Cerebellar cortex (tissue), 1 donor: ENCODE results near the gene EPB41L3.

ENCODE experiments used
- DNase-seq: peaks from one replicate; pipeline ENCODE4 v3.0.0-alpha.2; 2015; ENCODE audit warnings: low spot score

Gene EPB41L3

DNA sequence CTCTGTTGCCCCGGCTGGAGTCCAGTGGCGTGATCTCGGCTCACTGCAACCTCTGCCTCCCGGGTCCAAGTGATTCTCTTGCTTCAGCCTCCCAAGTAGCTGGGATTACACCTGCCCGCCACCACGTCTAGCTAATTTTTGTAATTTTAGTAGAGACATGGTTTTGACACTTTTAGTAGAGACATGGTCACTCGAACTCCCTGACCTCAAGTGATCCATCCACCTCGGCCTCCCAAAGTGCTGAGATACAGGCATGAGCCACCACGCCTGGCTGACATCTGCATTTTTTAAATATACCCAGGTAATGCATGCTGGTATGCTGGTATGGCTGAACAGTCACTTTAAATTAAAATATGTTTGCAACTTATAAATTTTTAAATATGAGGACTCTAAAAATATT lies 91.9 kb downstream of the EPB41L3 start:
- no peak for DNase-seq

DNA sequence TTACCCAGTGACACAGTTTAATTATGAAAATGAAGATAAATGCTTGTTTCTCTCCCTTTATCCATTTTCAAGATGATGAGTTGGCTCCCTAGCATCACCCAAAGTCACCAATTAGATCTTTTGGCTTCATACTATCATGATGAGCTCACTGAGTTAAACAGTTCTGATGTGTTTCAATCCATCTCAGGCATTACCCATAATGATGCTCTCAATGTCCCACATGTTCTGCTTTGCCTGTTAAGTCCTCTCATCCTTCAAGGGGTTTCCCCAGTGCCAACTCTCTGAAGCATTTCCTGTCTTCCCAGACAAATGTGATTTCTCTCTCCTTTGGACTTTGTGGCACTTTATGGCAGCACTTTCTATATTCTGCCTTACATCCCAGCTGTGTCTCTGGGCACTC lies 92.6 kb downstream of the EPB41L3 start:
- no peak for DNase-seq

DNA sequence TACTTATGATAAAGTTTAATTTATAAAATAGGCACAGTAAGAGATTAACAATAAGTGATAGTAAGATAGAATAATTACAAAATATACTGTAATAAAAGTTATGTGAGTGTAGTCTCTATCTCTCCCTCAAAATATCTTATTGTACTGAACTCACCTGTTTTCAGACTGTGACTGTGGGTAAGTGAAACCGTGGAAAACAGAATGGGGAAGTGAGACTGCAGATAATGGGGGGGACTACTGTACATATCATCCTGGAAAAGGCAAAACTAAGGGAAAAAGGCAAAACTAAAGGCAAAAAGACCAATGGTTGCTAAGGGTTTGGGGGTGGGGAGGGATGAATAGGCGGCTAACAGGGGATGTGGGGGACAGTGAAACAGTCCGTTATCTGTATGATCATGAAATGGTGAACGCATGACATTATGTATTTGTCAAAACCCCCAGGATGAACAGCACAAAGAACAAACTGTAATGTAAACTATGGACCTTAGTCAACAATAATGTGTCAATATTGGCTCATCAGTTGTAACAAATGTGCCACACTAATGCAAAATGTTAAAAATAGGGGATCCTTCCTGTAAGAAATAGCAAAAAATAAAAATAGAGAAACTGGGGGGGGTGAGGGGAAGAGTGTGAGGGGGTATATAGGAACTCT lies 93.8 kb downstream of the EPB41L3 start:
- no peak for DNase-seq

DNA sequence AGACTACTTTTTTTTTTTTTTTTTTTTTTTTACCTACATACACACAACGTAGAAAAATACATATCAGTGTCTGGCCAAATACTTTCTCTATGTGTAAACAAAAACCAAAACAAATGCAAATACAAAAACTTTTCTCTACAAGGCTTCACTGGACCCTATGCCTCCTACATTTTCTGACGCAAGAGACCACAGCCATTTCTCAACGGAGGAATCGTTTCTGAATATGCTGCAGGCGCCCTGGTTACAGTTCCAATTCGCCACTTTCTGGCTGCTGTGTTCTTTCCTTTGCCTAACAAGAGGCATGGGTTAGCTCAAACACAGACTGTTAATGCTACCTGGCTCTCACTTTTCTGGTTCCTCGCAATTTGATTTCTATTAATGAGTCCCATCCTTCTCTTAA lies 96.4 kb downstream of the EPB41L3 start:
- DNase-seq, result no peak

DNA sequence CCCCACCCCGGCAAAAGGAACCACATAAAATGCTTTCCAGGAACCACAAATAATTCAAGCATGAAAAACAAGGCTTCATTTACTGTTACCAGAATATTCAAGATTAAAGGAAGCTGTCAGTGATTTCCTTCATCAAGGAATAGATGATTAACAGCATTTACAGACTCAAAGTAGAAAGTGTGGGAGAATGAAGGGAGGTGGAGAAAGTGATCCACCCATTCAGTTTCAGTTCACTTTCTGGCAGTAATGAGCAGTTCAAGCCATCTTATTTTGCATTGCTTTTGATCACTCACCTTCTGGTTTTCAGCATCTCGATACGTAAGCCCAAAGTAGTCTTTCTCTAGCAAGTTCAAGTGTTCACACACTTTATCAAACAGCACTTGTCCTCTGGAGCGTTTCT lies 99.0 kb downstream of the EPB41L3 start:
- DNase-seq, result no peak

DNA sequence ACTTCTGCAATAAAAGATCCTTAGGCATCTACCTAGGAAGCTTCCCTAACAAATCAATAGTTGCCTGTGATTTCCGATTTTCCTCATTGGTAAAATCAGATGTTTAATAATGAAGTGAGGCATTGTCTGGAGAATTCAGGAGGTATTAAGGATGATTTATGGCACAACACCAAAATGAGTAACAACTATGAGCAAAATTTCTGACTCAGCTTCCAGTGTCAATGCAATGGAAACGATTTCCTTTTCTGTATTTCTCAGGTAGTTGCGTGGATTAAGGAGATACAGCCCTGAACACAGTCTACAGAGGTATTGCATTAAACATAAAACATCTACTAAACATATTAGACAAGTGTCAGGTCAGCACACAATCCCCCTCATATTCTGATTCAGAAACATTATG lies 99.5 kb downstream of the EPB41L3 start:
- DNase-seq, result no peak

DNA sequence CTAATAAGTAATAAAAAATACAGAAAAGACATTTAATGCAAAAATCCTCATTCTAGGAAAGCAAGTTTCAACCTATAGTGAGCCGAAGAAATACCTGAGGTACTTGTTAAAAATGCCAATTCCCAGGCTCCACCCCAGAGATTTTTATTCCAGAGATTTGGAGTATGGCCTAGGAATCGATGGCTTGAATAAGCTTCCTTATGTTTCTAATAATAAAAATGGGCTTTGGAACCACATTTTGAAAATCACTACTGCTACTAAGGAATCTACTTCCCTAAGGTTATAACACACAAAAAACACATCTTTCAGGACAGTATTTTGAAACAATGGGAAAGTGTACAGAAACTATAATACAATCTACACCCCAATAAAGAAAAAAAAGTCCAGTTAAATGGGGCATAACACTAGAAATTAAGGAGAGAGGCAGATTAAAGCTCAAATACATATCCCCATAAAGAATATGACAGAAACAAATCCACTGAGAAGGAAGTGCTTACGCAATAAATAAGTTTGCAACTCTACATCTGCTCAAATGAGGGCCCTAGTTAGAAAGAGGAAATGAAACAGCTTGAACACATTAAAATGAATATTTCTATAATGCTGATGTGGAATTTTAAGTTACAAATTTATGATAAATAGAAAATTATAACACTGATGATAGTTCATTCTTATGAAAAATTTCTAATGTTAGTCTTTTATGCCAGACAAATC lies 103.7 kb downstream of the EPB41L3 start:
- no peak for DNase-seq

DNA sequence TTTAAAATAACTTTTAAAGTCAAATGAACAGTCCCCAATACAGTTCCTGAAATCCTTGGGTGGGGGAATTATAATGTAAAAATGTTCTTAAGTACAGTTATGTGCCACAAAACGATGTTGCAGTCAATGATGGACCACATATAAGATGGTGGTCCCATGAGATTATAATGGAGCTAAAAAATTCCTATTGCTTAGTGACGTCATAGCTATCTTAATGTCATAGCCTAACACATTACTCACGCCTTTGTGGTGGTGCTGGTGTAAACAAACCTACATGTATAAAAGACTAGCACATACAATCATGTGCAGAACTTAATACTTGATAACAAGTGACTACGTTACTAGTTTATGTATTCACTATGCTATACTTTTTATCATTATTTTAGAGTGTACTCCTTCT lies 109.4 kb downstream of the EPB41L3 start:
- no peak for DNase-seq

DNA sequence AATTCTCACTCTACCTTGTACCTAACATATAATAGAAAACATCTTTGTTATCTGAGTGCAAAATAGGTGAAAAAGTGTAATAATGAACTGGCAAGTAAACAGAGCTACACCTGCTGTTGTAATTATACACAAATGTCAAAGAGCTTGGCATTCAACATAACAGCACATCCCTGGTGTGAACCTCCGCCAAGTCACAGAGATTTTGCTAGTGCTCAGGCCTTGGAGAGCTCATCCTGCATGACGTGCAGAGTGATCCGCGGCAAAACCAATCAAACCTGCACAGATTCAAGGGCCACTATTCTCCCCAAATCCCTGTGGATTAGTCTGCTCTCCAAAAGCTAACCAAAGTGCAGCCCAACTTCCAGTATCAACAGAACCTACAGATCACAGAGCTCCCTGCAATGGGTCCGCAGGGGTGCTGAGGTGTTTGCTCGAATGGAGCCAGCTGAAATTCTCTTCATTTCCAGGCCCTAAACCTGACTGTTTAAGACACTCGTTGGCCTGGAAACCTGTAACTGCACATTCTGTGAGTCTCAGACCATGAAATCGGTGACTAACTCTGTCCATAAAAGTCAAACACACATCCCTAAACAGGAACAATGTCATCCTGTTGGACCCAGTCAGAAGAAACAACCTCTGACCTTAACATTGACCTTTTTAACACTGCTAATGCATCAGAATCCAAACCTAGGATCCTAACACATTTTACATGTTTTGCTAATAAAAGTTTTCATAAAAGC lies 111.8 kb downstream of the EPB41L3 start:
- peak; percentile 95 for DNase-seq

DNA sequence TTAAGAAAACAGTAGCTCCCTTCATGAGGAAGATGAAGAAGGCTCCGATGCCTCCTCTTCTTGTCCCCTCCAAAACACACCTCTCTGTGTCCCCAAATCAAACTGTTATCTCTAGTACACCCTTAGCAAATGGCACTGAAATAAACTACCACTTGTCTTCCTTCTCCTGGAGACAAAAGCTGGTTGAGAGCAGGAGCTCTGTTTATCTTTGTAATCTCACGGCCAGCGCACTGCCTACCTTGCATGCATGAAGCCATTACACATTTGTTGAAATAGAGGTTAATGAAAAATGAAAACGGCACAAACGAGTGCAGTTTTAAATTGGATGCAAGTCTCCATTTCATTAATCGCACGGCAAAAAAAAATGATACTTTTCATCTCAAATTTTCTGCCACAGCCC lies 113.7 kb downstream of the EPB41L3 start:
- no peak for DNase-seq

DNA sequence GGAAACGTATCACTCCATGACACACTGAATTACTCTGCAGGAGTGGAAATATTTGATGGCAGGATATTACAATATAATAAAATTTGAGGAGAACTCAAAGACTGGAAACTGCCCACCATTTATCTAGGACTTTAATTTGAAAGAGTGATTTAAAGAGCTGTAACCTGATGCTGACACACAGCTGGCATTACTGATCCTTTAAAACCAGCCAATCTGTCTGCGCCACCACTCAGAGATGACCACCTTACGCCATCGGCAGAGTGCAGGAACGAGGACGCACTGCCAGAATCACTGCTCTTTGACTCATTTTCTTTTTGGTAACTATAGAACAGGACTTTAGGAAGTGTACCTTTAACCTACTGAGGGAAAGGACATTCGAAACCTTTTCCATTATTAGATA lies 114.1 kb downstream of the EPB41L3 start:
- DNase-seq, result no peak

DNA sequence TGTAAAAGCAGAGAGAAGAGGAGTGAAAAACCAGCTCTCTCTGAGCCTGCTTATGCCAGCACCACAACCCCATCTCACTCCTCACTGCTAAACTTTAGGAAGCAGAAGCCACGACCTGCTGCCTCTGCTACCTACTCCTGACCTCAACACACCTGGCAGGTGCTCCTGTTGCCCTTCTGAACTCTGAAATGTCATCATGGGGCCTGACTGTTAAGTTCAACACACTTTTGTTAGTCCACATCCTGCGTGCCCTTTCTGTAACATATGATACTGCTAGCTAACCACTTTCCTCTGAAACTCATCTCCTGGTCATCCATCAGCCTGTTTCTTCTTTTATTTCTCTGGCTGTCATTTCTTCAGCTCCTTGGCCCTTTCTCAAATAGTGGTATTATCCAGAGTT lies 118.1 kb downstream of the EPB41L3 start:
- no peak for DNase-seq

DNA sequence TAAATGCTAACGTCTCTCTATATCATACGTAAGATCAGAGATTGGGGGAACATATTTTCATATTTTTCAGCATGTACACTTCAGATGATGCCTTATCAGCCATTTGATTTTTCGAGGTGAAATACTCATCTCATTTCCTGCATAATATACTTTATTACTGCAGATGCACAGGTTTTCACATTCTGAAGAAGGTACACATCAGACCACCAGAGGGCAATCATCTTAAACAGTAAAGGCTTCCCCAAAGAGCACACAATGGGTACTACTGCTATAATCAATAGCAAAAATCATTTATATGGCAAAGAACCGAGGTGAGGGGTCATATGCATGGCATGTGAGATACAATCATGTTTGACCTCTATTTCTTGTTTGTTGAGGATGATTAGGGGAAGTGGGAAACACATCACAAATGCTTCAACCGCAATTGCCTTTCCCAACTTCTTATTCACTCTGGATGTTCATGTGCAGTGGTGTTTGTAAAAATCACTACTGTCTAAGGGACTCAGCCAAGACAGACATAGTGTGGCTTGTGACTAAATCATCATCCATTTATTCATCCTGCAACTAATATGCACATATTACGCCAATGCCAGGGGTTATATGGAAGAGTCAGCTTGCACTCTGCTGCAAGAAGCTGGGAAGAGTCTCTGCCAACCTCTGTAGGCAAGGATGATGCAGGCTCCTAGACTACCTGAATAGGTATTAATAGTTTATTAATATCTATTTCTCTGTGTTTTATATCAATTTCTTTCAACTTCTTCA lies 118.7 kb downstream of the EPB41L3 start:
- peak; percentile 71 for DNase-seq

DNA sequence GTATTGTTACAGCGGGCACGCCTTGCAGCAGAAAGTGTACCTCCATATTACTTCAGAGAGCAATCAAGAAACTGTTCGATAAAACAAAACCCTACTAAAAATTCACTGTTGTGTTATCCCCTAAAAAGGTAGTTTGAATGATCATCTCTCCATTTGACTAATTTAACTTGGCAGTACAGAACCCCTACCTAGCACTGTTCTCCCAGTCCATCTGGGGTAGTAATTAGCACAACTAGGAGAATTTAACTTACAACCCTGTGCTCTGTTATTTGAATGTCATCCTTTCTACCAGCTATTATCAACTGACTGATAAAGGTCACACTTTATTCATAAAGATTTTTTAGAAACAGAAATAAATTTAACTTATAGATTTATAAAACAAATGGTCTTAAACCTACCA lies 121.2 kb downstream of the EPB41L3 start:
- DNase-seq, result peak; percentile 84

DNA sequence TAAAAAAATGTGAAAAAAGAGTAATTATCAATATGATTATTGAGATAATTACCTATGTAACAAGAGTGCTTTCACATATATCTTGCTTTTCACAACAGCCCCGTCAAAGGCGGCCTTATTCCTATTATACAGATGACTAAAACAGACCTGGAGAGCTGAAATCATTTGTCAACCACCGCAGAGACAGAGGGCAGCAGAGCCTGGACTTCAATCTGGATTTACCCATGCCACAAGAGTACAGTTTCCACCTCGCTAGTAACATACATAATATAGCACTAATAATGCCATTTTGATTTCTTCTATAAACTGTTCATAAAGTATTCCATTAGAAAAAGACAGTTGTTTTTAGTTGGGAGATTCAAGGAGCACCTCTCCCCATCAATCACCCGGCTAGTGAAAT lies 121.8 kb downstream of the EPB41L3 start:
- peak; percentile 77 for DNase-seq

DNA sequence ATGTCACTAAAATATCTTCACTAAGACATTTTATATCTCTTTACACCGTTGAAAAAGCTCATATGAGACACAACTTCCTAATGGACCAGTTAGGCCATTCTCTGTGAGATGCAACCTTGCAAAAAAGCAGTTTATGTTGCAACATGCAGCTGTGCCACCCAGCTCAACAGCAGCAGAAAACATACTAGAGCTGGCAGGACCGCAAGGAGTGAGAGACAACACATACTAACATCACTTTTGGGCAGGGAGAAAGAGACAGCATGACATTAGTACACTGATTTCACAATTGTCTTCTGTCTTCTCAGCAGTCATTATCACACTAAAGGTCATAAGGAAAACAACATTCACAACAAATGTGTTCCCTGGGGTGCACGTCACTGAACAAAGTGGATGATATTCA lies 122.9 kb downstream of the EPB41L3 start:
- no peak for DNase-seq

DNA sequence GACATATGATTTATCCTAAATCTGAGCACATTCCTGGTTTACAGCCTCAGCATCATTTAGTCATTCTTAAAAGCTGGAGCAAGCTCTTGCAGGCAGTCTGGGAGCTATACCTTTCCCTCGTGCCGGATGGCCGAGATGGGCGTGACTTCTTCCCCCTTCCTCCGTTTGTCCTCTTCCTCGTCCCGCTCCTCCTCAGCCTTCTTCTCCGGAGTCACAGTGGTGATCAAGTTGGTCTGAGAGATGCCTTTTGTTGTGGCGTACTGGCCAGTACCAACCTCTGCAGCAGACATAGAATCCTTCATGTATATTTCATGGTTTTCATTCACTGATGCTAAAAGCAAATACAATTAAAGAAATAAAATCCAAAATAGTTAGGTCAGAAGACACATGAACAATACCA lies 124.2 kb downstream of the EPB41L3 start:
- no peak for DNase-seq

DNA sequence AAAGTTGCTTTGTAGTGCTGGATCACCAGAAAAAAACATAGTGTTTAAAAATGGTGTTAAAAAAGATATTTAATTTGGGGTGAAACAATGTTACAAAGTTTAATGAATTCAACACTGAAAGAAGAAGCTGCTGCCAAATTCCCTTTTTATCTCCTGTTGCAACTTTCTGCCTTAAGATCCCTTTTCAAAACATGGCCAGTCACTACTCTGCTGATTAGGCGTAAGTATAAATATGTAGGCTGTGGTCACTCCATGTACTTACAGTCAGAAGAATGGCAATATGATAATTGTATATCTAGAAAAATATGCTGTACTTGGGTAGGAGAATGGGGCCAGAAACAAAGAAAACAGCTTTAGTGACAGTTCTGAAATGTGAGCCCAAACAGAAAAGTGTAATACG lies 124.8 kb downstream of the EPB41L3 start:
- no peak for DNase-seq

DNA sequence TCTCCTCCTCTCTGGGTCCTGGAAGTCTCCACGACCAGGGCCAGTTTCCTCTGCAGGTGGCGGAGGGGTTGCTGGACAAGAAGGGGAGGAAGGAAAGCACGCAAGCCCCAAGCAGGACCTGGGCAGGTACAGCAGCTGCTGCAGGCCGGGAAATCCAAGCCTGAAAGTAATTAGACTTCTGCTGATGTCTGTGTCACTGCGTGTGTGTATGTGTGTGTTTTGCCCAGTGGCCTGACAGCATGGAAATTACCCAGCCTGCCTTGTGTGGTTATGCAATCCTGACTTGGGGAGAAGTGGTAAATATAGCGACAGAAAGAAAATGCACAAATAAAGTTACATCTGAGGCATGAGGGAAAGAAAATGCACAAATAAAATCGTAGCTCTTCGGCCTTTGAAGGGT lies 126.5 kb downstream of the EPB41L3 start:
- peak; percentile 70 for DNase-seq

DNA sequence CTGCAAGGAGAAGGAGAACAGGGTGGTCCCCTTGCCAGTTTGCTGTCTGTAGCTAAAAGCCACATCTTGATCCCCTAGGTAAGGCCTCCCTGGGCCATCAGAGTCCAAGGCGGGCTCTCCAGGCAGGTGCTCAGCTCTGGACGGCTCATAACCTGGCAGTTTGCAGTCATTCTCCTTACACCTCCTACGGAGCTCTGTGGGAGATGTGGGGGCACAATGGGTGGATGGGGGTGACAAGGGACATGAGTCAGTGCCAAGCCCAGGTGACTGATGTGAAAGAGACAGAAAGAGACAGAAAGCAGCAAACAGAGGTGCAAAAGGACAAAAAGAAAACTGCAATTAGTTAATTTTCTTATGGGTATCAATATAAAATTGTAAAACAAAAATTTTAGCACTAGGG lies 127.7 kb downstream of the EPB41L3 start:
- DNase-seq, result no peak

DNA sequence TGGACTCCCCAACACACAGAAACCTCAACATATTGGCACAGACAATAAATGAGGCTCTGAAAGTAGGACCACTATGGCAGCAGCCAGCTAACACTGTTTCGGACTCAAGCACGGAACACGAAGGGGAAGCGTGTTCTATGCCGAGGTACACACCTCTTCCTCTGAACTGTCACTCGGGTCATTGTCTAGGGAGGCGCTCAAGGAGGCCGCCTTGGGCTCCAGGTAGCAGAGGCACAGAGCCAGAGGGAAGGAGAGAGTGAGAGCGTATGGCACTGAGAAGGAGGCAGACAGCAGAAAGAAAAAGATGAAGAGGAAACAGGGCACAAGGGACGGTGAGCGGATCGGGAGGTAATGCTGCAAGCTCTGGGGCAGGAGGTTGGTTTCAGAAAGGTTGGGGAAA lies 128.1 kb downstream of the EPB41L3 start:
- peak; percentile 48 for DNase-seq

DNA sequence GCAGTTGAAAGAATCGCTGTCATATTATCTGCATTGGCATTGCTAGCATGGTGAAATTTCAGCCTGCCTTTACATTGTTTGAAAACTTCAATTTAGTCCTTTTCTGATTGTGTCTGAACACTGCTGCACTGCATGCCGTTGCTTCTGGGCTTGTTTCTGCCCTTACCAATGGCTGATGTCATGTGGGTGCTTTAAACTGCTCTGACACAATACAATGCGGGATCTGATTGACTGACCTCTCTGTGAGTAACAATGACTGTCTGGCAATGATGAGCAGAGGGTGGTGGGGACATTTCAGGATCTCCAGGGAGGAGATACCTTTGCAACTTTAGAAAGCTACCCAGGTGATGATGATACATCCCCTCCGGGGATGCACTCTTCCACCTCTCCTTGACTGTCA lies 128.8 kb downstream of the EPB41L3 start:
- DNase-seq, result no peak

DNA sequence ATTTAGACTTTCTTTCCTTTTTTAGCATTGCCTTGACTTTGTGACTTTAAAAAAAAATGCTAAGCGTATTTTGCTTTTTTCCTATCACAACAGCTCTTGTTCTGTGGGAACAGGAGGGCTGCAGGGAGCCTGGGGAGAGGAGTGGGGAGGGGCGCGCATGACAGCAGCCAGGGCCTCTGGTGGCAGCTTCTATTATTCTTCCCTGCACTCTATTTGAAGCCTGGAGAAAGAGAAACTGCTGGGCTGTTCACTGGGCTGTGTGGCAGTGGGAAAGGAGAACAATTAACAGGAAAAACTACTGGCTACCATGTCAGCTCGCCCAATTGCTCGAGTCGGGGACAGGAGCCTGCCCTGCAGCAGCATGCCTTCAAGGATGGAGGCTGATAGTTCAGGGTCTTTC lies 129.3 kb downstream of the EPB41L3 start:
- no peak for DNase-seq
